Measurements from ENCODE around the gene CDC16. TPM values are rescaled to one million over a fixed set of nuclear protein-coding genes. Genes with fewer than 3 reads are reported as not detected.

CDC16 gene
- total and polyA plus RNA-seq, 9 of the 15 experiments (the other 6 are each of a cell fraction or from before 2014, with no cell fraction given): 23.2 to 102 (median 51.6) TPM

- Histone ChIP-seq H4K20me1 (replicated peaks; ENCODE audit: control insufficient read depth, insufficient read depth, low read length) (peaks cover 12% of the 10 kb centered on the region; the same call in 1 of the 2 replicates), H3K79me2 (ENCODE audit: control insufficient read depth, insufficient read depth, low read length) (peaks cover 77% of the 10 kb centered on the region), H3K9ac (ENCODE audit: insufficient read depth in 1 of 2, low read depth in 2 of 2, low read length in 2 of 2) (no peak overlapping the region), H3K9me3 (replicated peaks; ENCODE audit: control insufficient read depth, insufficient read depth, low read depth, low read length) (no peaks in the 10 kb centered on the region), H3K4me3 (no peak overlapping the region), H3K27ac (ENCODE audit: extremely low read depth, low read depth, low read length) (no peak overlapping the region), H3K4me2 (ENCODE audit: insufficient read depth, low read length) (no peak overlapping the region), H2AFZ (ENCODE audit: low read depth, low read length) (no peak overlapping the region), H3K9me1 (ENCODE audit: control insufficient read depth, insufficient read depth, low read length) (peaks cover 5% of the 10 kb centered on the region), H3K27me3 (ENCODE audit: control insufficient read depth in 2 of 2, insufficient read depth in 2 of 2, low read length in 2 of 2) (no peaks in the 10 kb centered on the region), H3K4me1 (replicated peaks in 1 of 2; ENCODE audit: control insufficient read depth in 2 of 2, insufficient read depth in 2 of 2, low read length in 2 of 2) (peaks cover 12 to 22% of the 10 kb centered on the region in 2 experiments; a peak in 4 of 5 replicates), H3K36me3 (ENCODE audit: control insufficient read depth, insufficient read depth, low read length) (peaks cover 63% of the 10 kb centered on the region)
- in situ Hi-C loops (cut with MboI) (no loop called here), intact Hi-C loops (cut with micrococcal nuclease) (no loop called here)
- ChIA-PET CTCF (ENCODE audit: low intra/inter-chr PET ratio) (no interaction called here), POLR2A (interaction anchor here (1.1 kb wide), 1 partner anchor 12 kb away, joined by 3 read pairs; no protein-coding TSS in a partner anchor)
- no peak for ATAC-seq
- no peak for DNase-seq (ENCODE audit: extremely low read depth in 1 of 4, low spot score in 3 of 4)
- no TSS peak for BruUV-seq (replicated peaks)
- 93% methylated on average over 3 of the region's 3 CpGs for WGBS (ENCODE audit: insufficient coverage, low coverage, missing lambda C conversion rate)
- no peak for FAIRE-seq
- no peak for TF ChIP-seq TAL1 (IDR thresholded peaks at IDR 0.05)
- no peak for TF ChIP-seq CEBPB (tag; IDR thresholded peaks at IDR 0.05)
- no peak for TF ChIP-seq CBX3 (IDR thresholded peaks at IDR 0.05; ENCODE audit: borderline replicate concordance in 1 of 2, low read length in 2 of 2)
- no peak for TF ChIP-seq ZNF253 (CRISPR knock-in tag; conservative IDR thresholded peaks at IDR 0.05)
- no peak for TF ChIP-seq ZNF133 (CRISPR knock-in tag; IDR thresholded peaks at IDR 0.05)
- TF ChIP-seq PBX2 (CRISPR knock-in tag; IDR thresholded peaks at IDR 0.05; ENCODE audit: low read depth): no peak
- no peak for TF ChIP-seq PBX2 (tag; conservative IDR thresholded peaks at IDR 0.05; ENCODE audit: low read depth)
- TF ChIP-seq, protein P1, sequence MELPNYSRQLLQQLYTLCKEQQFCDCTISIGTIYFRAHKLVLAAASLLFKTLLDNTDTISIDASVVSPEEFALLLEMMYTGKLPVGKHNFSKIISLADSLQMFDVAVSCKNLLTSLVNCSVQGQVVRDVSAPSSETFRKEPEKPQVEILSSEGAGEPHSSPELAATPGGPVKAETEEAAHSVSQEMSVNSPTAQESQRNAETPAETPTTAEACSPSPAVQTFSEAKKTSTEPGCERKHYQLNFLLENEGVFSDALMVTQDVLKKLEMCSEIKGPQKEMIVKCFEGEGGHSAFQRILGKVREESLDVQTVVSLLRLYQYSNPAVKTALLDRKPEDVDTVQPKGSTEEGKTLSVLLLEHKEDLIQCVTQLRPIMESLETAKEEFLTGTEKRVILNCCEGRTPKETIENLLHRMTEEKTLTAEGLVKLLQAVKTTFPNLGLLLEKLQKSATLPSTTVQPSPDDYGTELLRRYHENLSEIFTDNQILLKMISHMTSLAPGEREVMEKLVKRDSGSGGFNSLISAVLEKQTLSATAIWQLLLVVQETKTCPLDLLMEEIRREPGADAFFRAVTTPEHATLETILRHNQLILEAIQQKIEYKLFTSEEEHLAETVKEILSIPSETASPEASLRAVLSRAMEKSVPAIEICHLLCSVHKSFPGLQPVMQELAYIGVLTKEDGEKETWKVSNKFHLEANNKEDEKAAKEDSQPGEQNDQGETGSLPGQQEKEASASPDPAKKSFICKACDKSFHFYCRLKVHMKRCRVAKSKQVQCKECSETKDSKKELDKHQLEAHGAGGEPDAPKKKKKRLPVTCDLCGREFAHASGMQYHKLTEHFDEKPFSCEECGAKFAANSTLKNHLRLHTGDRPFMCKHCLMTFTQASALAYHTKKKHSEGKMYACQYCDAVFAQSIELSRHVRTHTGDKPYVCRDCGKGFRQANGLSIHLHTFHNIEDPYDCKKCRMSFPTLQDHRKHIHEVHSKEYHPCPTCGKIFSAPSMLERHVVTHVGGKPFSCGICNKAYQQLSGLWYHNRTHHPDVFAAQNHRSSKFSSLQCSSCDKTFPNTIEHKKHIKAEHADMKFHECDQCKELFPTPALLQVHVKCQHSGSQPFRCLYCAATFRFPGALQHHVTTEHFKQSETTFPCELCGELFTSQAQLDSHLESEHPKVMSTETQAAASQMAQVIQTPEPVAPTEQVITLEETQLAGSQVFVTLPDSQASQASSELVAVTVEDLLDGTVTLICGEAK (IDR thresholded peaks at IDR 0.05): no peak
- TF ChIP-seq, protein P1 (CRISPR knock-in tag; IDR thresholded peaks at IDR 0.05): no peak
- TF ChIP-seq PHF21A (IDR thresholded peaks at IDR 0.05; ENCODE audit: borderline replicate concordance, low read depth): no peak
- TF ChIP-seq ZNF785 (CRISPR knock-in tag; IDR thresholded peaks at IDR 0.05): no peak
- no peak for TF ChIP-seq SREBF2 (CRISPR knock-in tag; IDR thresholded peaks at IDR 0.05)
- TF ChIP-seq TAF15 (IDR thresholded peaks at IDR 0.05; ENCODE audit: low read depth, low read length): no peak
These were observed 86.6 kb downstream of the CDC16 start for GRCh38 chr13:114321256-114321655.
